ENCODE results near the gene RPL18.

RPL18 gene

DNA sequence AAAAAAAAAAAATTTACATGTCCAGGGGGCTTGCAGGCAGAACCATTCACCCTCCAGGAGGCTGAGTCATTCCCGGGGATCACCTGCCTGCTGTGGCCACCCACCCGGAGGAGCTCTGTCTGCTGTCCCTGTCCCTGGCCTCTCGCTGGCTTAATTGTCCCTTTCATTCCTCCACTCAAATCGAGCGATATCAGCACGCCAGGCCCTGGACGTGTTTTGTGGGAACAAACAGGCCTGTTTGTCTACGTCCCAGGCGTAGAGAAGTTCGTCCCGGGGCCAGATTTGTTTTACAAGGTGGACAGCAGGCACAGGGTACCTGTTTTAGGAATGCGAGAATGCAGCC lies 45.8 kb downstream of the RPL18 start:
- DNase-seq = no peak

DNA sequence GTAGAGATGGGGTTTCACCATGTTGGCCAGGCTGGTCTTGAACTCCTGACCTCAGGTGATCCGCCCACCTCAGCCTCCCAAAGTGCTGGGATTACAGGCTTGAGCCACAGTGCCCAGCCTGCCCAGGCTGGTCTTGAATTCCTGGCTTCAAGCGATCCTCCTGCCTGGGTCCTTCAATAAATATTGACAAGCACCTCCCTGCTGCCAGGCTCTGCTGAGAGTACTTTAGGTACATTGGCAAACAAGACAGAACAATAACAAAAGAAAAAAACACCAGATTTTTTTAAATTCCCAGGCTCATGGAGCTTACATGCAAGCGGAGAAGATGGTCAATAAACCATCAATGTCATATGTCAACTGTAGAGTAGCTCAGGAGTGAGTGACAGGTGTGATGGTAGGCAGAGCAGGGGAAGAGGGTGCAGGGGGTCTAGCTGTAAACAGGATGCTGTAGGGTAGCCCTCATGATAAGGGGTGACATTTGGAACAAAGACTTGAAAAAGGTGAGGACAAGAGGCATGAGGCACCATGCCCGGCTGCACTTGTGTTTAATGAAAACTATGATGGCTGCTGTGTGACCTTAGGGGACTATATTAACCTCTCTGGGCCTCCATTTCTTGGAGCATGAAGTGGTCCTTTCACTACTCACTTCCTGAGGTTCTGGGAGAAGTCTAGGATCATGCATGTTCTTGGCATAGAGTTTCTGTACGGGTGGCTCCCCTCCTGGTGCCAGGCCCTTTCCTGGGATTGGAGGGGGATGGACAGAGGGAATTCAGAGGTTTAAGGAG lies 47.4 kb downstream of the RPL18 start:
- DNase-seq = no peak

DNA sequence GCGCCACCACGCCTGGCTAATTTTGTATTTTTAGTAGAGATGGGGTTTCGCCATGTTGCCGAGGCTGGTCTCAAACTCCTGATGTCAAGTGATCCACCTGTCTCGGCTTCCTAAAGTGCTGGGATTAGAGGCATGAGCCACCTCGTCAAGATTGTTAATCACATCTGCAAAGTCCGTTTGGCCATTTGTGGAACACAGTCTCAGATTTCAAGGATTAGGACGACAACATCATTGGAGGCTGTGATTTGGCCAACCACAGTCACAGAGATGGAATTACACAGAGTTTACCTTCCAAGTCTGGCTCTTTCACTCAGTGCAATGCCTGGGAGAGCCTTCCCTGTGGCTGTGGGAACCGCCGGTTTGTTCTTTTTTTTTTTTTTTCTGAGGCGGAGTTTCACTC lies 49.2 kb downstream of the RPL18 start:
- DNase-seq = no peak

DNA sequence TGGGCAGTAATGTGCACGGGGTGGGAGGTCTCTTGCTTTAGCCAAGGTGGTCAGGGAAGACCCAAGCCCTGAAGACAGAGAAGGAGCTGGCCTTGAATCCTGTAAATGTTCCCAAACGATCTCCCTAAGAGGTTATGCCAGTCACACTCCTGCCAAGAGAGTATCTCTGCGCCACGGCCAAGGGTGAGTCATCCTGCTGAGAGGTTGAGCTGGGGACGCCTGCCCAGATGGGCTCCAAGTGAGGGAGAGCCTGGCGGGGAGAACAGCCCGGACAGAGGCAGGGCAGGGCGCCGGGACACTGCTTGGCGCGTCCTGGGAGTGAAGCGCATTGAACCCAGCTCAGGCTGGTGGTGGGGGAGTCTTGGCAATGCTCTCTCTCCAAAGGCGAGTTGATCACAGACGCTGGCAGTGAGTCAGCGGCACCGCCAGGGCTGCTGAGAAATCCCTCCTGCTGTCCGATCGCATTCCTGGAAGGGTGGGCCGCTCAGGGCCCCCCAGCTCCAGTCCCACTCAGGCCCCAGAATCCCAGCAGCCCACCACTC lies 50.6 kb downstream of the RPL18 start:
- peak; percentile 42 for DNase-seq

Measured in OCI-M1 (cell line).